ENCODE results near the gene TUBB2A.
A peak's percentile ranks its signal among the peaks of the same experiment; 100 is the strongest.

Gene TUBB2A

DNA sequence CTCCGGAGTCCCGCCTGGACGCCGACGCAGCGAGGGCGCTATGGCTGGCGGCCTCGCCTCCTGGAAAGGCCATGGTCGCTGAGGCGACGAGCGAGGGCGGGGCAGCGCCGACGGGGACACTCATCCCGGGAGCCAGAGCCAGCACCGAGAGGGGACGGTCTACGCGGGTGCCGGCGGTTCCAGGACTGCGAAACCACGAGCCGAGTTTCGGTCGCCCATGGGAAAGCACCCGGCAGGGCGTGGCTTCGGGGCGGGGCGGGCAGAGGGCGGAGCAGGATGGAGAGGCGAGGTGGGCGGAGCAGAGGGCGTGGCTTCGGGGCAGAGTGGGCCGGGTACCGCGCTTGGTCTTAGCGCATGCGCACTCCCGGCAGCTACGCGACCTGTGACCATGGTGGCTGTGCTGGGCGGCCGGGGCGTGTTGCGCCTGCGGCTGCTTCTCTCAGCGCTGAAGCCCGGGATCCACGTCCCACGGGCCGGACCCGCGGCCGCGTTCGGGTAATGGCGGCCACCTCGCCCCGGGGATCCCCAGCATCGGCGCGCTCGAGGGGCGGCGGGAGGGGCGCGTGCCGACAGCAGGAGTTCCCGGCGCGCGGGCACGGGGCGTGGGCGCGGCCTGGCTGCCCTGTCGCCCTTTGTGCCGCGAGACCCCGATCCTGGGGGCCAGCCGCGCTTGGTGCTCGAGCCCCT, 38.8 kb downstream of the TUBB2A start, which contains the start of gene BPHL:
Gene BPHL (plus strand): TSS at position 359 of the 687 bp plus-strand sequence. CDS start 30 bp downstream, at position 389.
- DNase-seq, result peak; percentile 99

DNA sequence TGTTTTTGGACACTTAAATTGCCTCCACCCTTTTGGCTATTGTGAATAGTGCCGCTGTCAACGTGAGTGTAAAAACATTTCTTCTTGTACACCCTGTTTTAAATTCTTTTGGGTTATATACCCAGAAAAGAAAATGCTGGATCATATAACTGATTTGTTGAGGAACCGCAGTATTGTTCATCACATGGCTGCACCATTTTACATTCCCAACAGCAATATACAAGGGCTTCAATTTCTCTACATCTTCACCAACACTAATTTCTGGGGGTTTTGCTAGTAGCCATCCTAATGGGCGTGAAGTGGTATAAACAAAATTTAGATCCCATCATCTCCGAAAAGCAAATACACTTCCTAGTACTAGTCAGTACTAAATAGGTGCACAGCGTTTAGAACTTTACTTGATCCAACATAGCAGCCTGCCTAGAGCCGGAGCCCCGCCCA, 39.4 kb downstream of the TUBB2A start:
- no peak for DNase-seq

DNA sequence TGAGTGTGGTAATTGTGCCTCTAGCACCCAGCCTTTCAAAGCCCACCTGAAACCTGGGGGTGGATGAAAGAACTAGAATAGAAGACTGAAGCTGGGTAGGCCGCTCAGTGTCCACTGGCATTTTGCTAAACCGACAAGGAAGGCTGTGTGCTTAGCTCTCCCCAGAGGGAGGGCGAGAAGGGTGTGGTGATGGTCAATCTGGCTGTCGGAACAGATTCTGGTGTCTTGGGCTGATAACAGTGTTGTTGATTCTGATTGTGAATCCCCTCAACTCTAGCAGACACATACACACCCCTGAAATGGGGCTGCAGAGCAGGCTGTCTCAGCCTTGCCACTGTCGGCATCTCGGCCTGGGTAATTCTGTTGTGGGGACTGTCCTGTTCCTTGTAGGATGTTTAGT, 43.0 kb downstream of the TUBB2A start:
- no peak for DNase-seq

DNA sequence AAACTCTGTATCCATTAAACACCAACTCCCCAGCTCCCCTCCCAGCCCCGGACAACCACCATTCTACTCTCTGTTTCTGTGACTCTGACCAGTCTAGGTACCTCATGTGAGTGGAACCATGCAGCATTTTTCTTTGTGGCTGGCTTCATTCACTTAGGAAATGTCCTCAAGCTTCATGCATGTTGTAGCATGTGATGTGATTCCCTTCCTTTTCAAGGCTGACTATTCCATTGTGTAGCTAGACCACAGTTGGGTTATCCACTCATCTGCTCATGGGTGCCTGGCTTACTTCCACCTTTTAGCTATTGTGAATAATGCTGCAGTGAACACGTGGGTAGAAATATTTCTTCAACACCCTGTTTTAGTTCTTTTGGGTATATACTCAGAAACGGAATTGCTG, 47.6 kb downstream of the TUBB2A start:
- no peak for DNase-seq

DNA sequence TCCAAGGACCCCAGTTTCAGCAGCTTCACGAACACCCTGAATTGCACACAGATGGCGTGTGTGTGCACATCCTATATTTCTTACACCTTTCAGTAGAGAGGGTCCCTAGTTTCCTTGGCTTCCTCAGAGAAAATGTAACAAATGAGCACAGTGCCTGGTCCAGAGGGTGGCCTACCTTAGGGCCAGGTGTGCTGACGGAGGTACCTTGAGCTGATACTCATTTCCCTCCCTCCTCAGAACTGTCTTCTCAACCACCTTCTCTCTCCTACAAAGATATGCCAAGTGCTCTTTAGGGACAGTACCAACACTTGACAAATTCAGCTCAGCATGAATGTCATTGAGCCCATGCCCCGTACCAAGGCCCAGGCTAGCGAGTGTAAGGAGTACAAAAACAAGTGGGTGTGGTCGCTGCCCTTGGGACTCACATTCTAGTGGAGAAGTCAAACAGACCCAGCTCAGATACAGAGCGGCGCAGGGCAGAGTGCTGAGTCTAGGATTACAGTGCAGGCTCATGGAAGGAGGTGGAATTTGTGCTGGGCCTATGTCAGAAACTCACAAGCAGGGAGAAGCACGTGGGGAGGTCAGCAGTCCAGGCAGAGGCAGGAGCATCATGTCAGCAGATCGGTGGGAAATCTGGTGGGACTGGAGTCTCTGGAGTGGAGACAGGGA, 48.5 kb downstream of the TUBB2A start:
- no peak for DNase-seq
